ENCODE measurements around the gene RHO. TPM values are rescaled to one million over a fixed set of nuclear protein-coding genes. Genes with fewer than 3 reads are reported as not detected.

Gene RHO
- total and polyA plus RNA-seq, 2 donors (not counting 1 experiment from before 2014, with no cell fraction given): not detected

DNA sequence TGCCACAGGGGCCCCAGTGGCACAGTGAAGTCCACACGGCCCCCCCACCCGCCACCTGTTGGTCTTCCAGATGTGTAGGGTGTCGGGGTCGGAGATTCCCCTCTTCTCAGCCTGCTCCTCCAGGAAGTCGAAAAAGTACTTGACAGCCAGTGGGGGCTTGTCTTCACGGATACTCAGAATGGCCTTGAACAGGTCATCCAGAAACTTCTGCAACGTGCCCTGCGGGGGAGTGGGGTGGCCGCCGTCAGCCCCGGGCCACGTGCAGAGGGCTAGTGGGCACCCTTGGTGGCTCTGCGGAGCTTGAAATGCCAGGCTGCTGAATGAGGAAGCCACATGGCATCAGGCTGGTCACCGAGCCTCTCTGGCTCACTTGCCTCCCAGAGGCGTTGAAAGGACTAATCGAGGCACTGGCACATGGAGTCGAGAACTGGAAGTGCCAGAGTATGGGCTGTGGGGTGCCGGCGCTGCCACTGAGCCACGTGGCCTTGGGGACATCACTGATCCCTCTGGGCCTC, 31.2 kb downstream of the RHO start:
- H2AFZ ChIP-seq (ENCODE audit: low read length): no peak overlapping the region
- H3K9ac ChIP-seq (ENCODE audit: insufficient read depth, low read length): no peak overlapping the region
- peak overlapping the region; percentile 24 to 44 (median 30) for H3K4me3 ChIP-seq (replicated peaks in 1 of 4; ENCODE audit: control extremely low read depth in 1 of 4, insufficient read depth in 1 of 4, low read depth in 3 of 4, low read length in 4 of 4)
- H3K36me3 ChIP-seq (ENCODE audit: control insufficient read depth, insufficient read depth, low read length): peaks cover 34% of the 10 kb centered on the region
- peak overlapping the region; percentile 70 for H3K27ac ChIP-seq (ENCODE audit: insufficient read depth, low read length)
- H3K79me2 ChIP-seq (ENCODE audit: control insufficient read depth, insufficient read depth, low read length): peaks cover 9% of the 10 kb centered on the region
- TF ChIP-seq, protein P1, sequence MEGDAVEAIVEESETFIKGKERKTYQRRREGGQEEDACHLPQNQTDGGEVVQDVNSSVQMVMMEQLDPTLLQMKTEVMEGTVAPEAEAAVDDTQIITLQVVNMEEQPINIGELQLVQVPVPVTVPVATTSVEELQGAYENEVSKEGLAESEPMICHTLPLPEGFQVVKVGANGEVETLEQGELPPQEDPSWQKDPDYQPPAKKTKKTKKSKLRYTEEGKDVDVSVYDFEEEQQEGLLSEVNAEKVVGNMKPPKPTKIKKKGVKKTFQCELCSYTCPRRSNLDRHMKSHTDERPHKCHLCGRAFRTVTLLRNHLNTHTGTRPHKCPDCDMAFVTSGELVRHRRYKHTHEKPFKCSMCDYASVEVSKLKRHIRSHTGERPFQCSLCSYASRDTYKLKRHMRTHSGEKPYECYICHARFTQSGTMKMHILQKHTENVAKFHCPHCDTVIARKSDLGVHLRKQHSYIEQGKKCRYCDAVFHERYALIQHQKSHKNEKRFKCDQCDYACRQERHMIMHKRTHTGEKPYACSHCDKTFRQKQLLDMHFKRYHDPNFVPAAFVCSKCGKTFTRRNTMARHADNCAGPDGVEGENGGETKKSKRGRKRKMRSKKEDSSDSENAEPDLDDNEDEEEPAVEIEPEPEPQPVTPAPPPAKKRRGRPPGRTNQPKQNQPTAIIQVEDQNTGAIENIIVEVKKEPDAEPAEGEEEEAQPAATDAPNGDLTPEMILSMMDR (conservative IDR thresholded peaks at IDR 0.05 in 1 of 2, IDR thresholded peaks at IDR 0.05 in 1 of 2; ENCODE audit: low read depth in 1 of 2, low read length in 2 of 2): no peak
- no peak for TF ChIP-seq EZH2 (IDR thresholded peaks at IDR 0.05; ENCODE audit: low read length, missing control alignments)
- no peaks in the 10 kb centered on the region for H4K20me1 ChIP-seq (ENCODE audit: control insufficient read depth, extremely low read depth, insufficient read depth, low read length)
- H3K27me3 ChIP-seq (ENCODE audit: control insufficient read depth, insufficient read depth, low read length): no peaks in the 10 kb centered on the region
- no peaks in the 10 kb centered on the region for H3K9me3 ChIP-seq (ENCODE audit: control insufficient read depth, insufficient read depth, low read depth, low read length)
- peaks cover 46% of the 10 kb centered on the region for H3K4me1 ChIP-seq (ENCODE audit: control insufficient read depth, extremely low read depth, insufficient read depth, low read length)
- DNase-seq (ENCODE audit: low read depth in 2 of 2): no peak
- peak overlapping the region; percentile 66 for H3K4me2 ChIP-seq (ENCODE audit: extremely low read depth, insufficient read depth, low read length)

- H3K27me3 ChIP-seq (ENCODE audit: control insufficient read depth, insufficient read depth, low read length): no peaks in the 10 kb centered on the region
- H2AFZ ChIP-seq (ENCODE audit: low read length): no peak overlapping the region
- peak overlapping the region; percentile 58 for H3K9ac ChIP-seq (ENCODE audit: insufficient read depth, low read length)
- peaks cover 42% of the 10 kb centered on the region for H3K4me1 ChIP-seq (ENCODE audit: control insufficient read depth, extremely low read depth, insufficient read depth, low read length)
- TF ChIP-seq EZH2 (IDR thresholded peaks at IDR 0.05; ENCODE audit: low read length, missing control alignments): no peak
- TF ChIP-seq, protein P1 (conservative IDR thresholded peaks at IDR 0.05 in 1 of 2, IDR thresholded peaks at IDR 0.05 in 1 of 2; ENCODE audit: low read depth in 1 of 2, low read length in 2 of 2): no peak
- H4K20me1 ChIP-seq (ENCODE audit: control insufficient read depth, extremely low read depth, insufficient read depth, low read length): no peaks in the 10 kb centered on the region
- H3K4me3 ChIP-seq (replicated peaks in 1 of 4; ENCODE audit: control extremely low read depth in 1 of 4, insufficient read depth in 1 of 4, low read depth in 3 of 4, low read length in 4 of 4): peak overlapping the region; percentile 24 to 44 (median 34)
- peaks cover 9% of the 10 kb centered on the region for H3K79me2 ChIP-seq (ENCODE audit: control insufficient read depth, insufficient read depth, low read length)
- peak overlapping the region; percentile 70 for H3K27ac ChIP-seq (ENCODE audit: insufficient read depth, low read length)
- H3K36me3 ChIP-seq (ENCODE audit: control insufficient read depth, insufficient read depth, low read length): peaks cover 41% of the 10 kb centered on the region
- H3K4me2 ChIP-seq (ENCODE audit: extremely low read depth, insufficient read depth, low read length): peak overlapping the region; percentile 81
- H3K9me3 ChIP-seq (ENCODE audit: control insufficient read depth, insufficient read depth, low read depth, low read length): no peaks in the 10 kb centered on the region
- DNase-seq (ENCODE audit: low read depth in 2 of 2): peak; percentile 23 to 86
Observed at GRCh38 chr3:129560269-129560787, 31.9 kb downstream of the RHO start.

GRCh38 chr3:129560911-129561594, 32.6 kb downstream of the RHO start:
- no peak for TF ChIP-seq EZH2 (IDR thresholded peaks at IDR 0.05; ENCODE audit: low read length, missing control alignments)
- TF ChIP-seq, protein P1 (conservative IDR thresholded peaks at IDR 0.05 in 1 of 2, IDR thresholded peaks at IDR 0.05 in 1 of 2; ENCODE audit: low read depth in 1 of 2, low read length in 2 of 2): no peak
- Histone ChIP-seq H3K27ac (ENCODE audit: insufficient read depth, low read length) (peak overlapping the region; percentile 70), H3K36me3 (ENCODE audit: control insufficient read depth, insufficient read depth, low read length) (peaks cover 43% of the 10 kb centered on the region), H3K4me1 (ENCODE audit: control insufficient read depth, extremely low read depth, insufficient read depth, low read length) (peaks cover 42% of the 10 kb centered on the region), H3K27me3 (ENCODE audit: control insufficient read depth, insufficient read depth, low read length) (no peaks in the 10 kb centered on the region), H3K9me3 (ENCODE audit: control insufficient read depth, insufficient read depth, low read depth, low read length) (no peaks in the 10 kb centered on the region), H2AFZ (ENCODE audit: low read length) (peak overlapping the region; percentile 31), H3K79me2 (ENCODE audit: control insufficient read depth, insufficient read depth, low read length) (peaks cover 9% of the 10 kb centered on the region), H4K20me1 (ENCODE audit: control insufficient read depth, extremely low read depth, insufficient read depth, low read length) (no peaks in the 10 kb centered on the region), H3K9ac (ENCODE audit: insufficient read depth, low read length) (peak overlapping the region; percentile 58), H3K4me2 (ENCODE audit: extremely low read depth, insufficient read depth, low read length) (peak overlapping the region; percentile 81), H3K4me3 (replicated peaks in 1 of 4; ENCODE audit: control extremely low read depth in 1 of 4, insufficient read depth in 1 of 4, low read depth in 3 of 4, low read length in 4 of 4) (peak overlapping the region; percentile 24 to 44 (median 34))
- DNase-seq (ENCODE audit: low read depth in 2 of 2): peak; percentile 74 to 93
